K562 (cell line): ENCODE measurements around the gene PIP5KL1. TPM values are rescaled to one million over a fixed set of nuclear protein-coding genes. Genes with fewer than 3 reads are reported as not detected.

Source experiments
- DPF2 ChIP-seq: fragments of 450-650 bp; IDR thresholded peaks from 2 replicates; pipeline ENCODE4 v1.6.1; 2016
- FOSL1 ChIP-seq: fragments of 200-800 bp; sonication (Bioruptor generic); conservative IDR thresholded peaks from 2 replicates; pipeline ENCODE4 v1.6.1; 2016; ENCODE audit warnings: missing genetic modification characterization, missing compliant biosample characterization
- HMG20B ChIP-seq: fragments of 250-450 bp; sonication (Bioruptor Pico); IDR thresholded peaks from 2 replicates; pipeline ENCODE4 v1.5.0; 2021; ENCODE audit warnings: mild to moderate bottlenecking
- LEF1 ChIP-seq: fragments of 450-650 bp; IDR thresholded peaks from 2 replicates; pipeline ENCODE4 v1.6.1; 2016; ENCODE audit warnings: mild to moderate bottlenecking
- MTA3 ChIP-seq: fragments of 450-650 bp; formaldehyde crosslinking; IDR thresholded peaks from 2 replicates; pipeline ENCODE4 v1.6.1; 2017; ENCODE audit warnings: mild to moderate bottlenecking, borderline replicate concordance
- MYNN ChIP-seq, 2 experiments: sonication (generic); formaldehyde crosslinking in 1 of 2; IDR thresholded peaks; 2 replicates each; pipeline versions ENCODE4 v1.5.0 to v1.6.1; 2016 to 2020; ENCODE audit warnings: antibody characterized with exemption in 1 of 2, missing genetic modification reagents in 1 of 2
- YY1 ChIP-seq, 3 experiments: IDR thresholded peaks; 2 replicates each; pipeline ENCODE4 v1.6.1; 2011; ENCODE audit warnings: low read length in 2 of 3, mild to moderate bottlenecking in 2 of 3, moderate library complexity in 2 of 3, borderline replicate concordance in 1 of 3, control low read depth in 1 of 3, low read depth in 1 of 3; ENCODE audit not compliant: insufficient read depth in 3 of 3, insufficient replicate concordance in 2 of 3, control insufficient read depth in 1 of 3, insufficient read length in 1 of 3; ENCODE audit errors: extremely low read depth in 1 of 3
- ZFPM2 ChIP-seq: fragments of 250-450 bp; sonication (Bioruptor Pico); IDR thresholded peaks from 2 replicates; pipeline ENCODE4 v1.5.1; 2022; ENCODE audit warnings: mild to moderate bottlenecking
- ZNF318 ChIP-seq, 2 experiments: fragments of 450-650 bp; IDR thresholded peaks; 2 replicates each; pipeline ENCODE4 v1.6.1; 2016; ENCODE audit warnings: mild to moderate bottlenecking in 2 of 2, borderline replicate concordance in 1 of 2, low read depth in 1 of 2, moderate library complexity in 1 of 2
- ZNF354B ChIP-seq: fragments of 250-450 bp; sonication (Bioruptor Pico); IDR thresholded peaks from 2 replicates; pipeline ENCODE4 v1.4.0; 2020
- ZNF511 ChIP-seq: sonication (generic); formaldehyde crosslinking; IDR thresholded peaks from 2 replicates; pipeline ENCODE4 v1.8.0; 2022; ENCODE audit warnings: mild to moderate bottlenecking, missing genetic modification reagents
- polyA plus RNA-seq, 8 experiments: library from polyadenylated mRNA; depleted of rRNA in 4 of 8; stranded (reverse) in 5 of 8; unstranded in 3 of 8; fragments of >200 nt; fragmentation: Nextera tagmentation in 2 of 8; fragmentation: Illumina TruSeq in 1 of 8; extraction: Ambion mirVana in 2 of 8; extraction: Trizol in 1 of 8; gene quantifications; 2 replicates each; pipeline versions ENCODE4 v1.2.1 to v1.2.3, GENCODE V29; 2011 to 2014; ENCODE audit warnings: inconsistent platforms in 1 of 8, missing spikeins in 1 of 8
- total RNA-seq, 7 experiments: library from RNA; depleted of rRNA in 6 of 7; stranded (reverse); fragments of >200 nt in 6 of 7; fragmentation: Illumina TruSeq in 2 of 7; extraction: Trizol in 2 of 7; gene quantifications; 2 replicates each; pipeline versions ENCODE4 v1.2.1 to v1.2.3, GENCODE V29; 2011 to 2021; ENCODE audit warnings: low replicate concordance in 1 of 7
- TF ChIP-seq, protein P1 (sequence below): fragments of 450-650 bp; IDR thresholded peaks from 2 replicates; pipeline ENCODE4 v1.6.1; 2016; ENCODE audit warnings: borderline replicate concordance
- TF ChIP-seq, protein P2 (sequence below): sonication (generic); formaldehyde crosslinking; IDR thresholded peaks from 2 replicates; pipeline ENCODE4 v1.4.0; 2020; ENCODE audit warnings: mild to moderate bottlenecking, missing genetic modification reagents

PIP5KL1 gene
- total and polyA plus RNA-seq, 9 of the 15 experiments (the other 6 are each of a cell fraction or from before 2014, with no cell fraction given), result 0.18 to 4.8 (median 1.2) TPM

- TF ChIP-seq ZNF318 (IDR thresholded peaks at IDR 0.05; ENCODE audit: borderline replicate concordance in 1 of 2, low read depth in 1 of 2) (peak in 1 of 2 experiments; percentile 81; a peak in 1 of 4 replicates), ZFPM2 (CRISPR knock-in tag) (no peak), MTA3 (0 out of 2 replicates have a peak, but pooled peaks have one; percentile 61), LEF1 (peak; percentile 92), ZNF511 (no peak), ZNF354B (CRISPR knock-in tag) (no peak), DPF2 (peak; percentile 85), MYNN (IDR thresholded peaks at IDR 0.05) (peak; percentile 40; the same call in 1 of the 2 replicates), MYNN (CRISPR knock-in tag; IDR thresholded peaks at IDR 0.05) (no peak), YY1 (IDR thresholded peaks at IDR 0.05; ENCODE audit: borderline replicate concordance in 1 of 3, control insufficient read depth in 1 of 3, extremely low read depth in 1 of 3, insufficient read depth in 3 of 3, insufficient read length in 1 of 3, insufficient replicate concordance in 2 of 3, low read depth in 1 of 3, low read length in 2 of 3) (no peak), HMG20B (CRISPR knock-in tag) (no peak), FOSL1 (tag) (no peak)
- TF ChIP-seq, protein P1, sequence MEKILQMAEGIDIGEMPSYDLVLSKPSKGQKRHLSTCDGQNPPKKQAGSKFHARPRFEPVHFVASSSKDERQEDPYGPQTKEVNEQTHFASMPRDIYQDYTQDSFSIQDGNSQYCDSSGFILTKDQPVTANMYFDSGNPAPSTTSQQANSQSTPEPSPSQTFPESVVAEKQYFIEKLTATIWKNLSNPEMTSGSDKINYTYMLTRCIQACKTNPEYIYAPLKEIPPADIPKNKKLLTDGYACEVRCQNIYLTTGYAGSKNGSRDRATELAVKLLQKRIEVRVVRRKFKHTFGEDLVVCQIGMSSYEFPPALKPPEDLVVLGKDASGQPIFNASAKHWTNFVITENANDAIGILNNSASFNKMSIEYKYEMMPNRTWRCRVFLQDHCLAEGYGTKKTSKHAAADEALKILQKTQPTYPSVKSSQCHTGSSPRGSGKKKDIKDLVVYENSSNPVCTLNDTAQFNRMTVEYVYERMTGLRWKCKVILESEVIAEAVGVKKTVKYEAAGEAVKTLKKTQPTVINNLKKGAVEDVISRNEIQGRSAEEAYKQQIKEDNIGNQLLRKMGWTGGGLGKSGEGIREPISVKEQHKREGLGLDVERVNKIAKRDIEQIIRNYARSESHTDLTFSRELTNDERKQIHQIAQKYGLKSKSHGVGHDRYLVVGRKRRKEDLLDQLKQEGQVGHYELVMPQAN, result no peak
- TF ChIP-seq, protein P2, sequence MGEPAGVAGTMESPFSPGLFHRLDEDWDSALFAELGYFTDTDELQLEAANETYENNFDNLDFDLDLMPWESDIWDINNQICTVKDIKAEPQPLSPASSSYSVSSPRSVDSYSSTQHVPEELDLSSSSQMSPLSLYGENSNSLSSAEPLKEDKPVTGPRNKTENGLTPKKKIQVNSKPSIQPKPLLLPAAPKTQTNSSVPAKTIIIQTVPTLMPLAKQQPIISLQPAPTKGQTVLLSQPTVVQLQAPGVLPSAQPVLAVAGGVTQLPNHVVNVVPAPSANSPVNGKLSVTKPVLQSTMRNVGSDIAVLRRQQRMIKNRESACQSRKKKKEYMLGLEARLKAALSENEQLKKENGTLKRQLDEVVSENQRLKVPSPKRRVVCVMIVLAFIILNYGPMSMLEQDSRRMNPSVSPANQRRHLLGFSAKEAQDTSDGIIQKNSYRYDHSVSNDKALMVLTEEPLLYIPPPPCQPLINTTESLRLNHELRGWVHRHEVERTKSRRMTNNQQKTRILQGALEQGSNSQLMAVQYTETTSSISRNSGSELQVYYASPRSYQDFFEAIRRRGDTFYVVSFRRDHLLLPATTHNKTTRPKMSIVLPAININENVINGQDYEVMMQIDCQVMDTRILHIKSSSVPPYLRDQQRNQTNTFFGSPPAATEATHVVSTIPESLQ (CRISPR knock-in tag), result no peak
Observed at GRCh38 chr9:127931092-127931881, 710 bp upstream of the PIP5KL1 start (continued).
